Measurements from ENCODE around the gene CTNND2. TPM values are rescaled to one million over a fixed set of nuclear protein-coding genes. Genes with fewer than 3 reads are reported as not detected.

CTNND2 gene
- total RNA-seq, 1 donor from 2014 or later = not detected

GRCh38 chr5:11130131-11130530 is 774.1 kb downstream of the CTNND2 start:
- H3K27ac Mint-ChIP-seq = no peak overlapping the region
- no peak for DNase-seq (ENCODE audit: low spot score)
- H3K4me3 Mint-ChIP-seq (ENCODE audit: low read depth) = no peak overlapping the region
- H3K27me3 Mint-ChIP-seq (ENCODE audit: low read depth) = no peaks in the 10 kb centered on the region
- H3K4me1 Mint-ChIP-seq (ENCODE audit: low read depth) = no peaks in the 10 kb centered on the region
- no peaks in the 10 kb centered on the region for H3K9me3 Mint-ChIP-seq
- intact Hi-C loops (cut with micrococcal nuclease) = no loop called here
- no peaks in the 10 kb centered on the region for H3K36me3 Mint-ChIP-seq (ENCODE audit: low read depth)

- Mint-ChIP-seq H3K4me3 (ENCODE audit: low read depth) (no peak overlapping the region), H3K36me3 (ENCODE audit: low read depth) (no peaks in the 10 kb centered on the region), H3K27me3 (ENCODE audit: low read depth) (no peaks in the 10 kb centered on the region), H3K27ac (no peak overlapping the region), H3K4me1 (ENCODE audit: low read depth) (no peaks in the 10 kb centered on the region), H3K9me3 (no peaks in the 10 kb centered on the region)
- intact Hi-C loops (cut with micrococcal nuclease) = no loop called here
- no peak for DNase-seq (ENCODE audit: low spot score)
Measured at GRCh38 chr5:11128021-11128420, 776.2 kb downstream of the CTNND2 start.

DNA sequence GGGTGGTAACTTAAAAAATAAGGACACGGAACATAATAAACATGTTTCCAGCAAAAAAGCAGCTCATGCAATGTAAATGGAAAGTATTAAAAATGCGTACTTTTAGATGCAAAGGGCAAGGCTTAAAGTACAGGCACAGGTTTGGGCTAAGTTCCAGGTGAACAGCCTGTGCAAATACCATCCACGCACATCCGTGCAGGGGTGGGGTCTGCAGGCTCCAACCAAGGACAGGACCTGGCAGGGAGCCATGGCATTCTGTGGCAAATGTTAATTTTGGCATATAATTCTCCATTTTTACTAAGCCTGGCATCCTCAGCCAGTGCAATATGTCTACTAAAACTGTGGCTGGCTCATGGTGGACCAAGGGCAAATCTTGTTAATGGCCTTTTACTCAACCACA is 777.4 kb downstream of the CTNND2 start:
- Mint-ChIP-seq H3K4me3 (ENCODE audit: low read depth) (no peak overlapping the region), H3K4me1 (ENCODE audit: low read depth) (no peaks in the 10 kb centered on the region), H3K9me3 (no peaks in the 10 kb centered on the region), H3K27ac (no peak overlapping the region), H3K27me3 (ENCODE audit: low read depth) (no peaks in the 10 kb centered on the region), H3K36me3 (ENCODE audit: low read depth) (no peaks in the 10 kb centered on the region)
- intact Hi-C loops (cut with micrococcal nuclease) = no loop called here
- no peak for DNase-seq (ENCODE audit: low spot score)

GRCh38 chr5:11121885-11122284 is 782.4 kb downstream of the CTNND2 start:
- H3K4me3 Mint-ChIP-seq (ENCODE audit: low read depth) = no peak overlapping the region
- no peaks in the 10 kb centered on the region for H3K4me1 Mint-ChIP-seq (ENCODE audit: low read depth)
- no peaks in the 10 kb centered on the region for H3K27me3 Mint-ChIP-seq (ENCODE audit: low read depth)
- no peaks in the 10 kb centered on the region for H3K9me3 Mint-ChIP-seq
- H3K36me3 Mint-ChIP-seq (ENCODE audit: low read depth) = no peaks in the 10 kb centered on the region
- H3K27ac Mint-ChIP-seq = no peak overlapping the region
- intact Hi-C loops (cut with micrococcal nuclease) = no loop called here
- DNase-seq (ENCODE audit: low spot score) = no peak

DNA sequence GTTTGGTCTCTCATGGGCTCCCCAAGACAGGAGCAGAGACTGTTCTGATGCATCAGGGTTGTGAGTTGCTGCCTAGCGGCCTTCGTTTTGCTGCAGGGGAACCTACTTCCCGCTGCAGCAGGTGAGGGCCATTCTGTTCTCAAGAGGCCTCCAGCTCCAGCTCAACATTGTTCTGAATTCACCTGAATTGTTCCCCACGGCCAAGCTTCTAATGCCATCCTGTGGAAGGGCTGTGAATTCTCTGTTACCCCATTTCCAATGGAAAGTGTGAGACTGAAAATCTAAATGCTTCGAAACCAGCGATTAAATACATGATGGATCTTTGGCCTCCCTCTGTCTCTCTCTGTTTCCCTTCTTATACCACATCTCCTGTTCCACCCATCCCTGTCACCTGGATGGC is 794.1 kb downstream of the CTNND2 start:
- H3K4me1 Mint-ChIP-seq (ENCODE audit: low read depth) = no peaks in the 10 kb centered on the region
- no peak overlapping the region for H3K27ac Mint-ChIP-seq
- DNase-seq (ENCODE audit: low spot score) = no peak
- no peaks in the 10 kb centered on the region for H3K9me3 Mint-ChIP-seq
- no peaks in the 10 kb centered on the region for H3K27me3 Mint-ChIP-seq (ENCODE audit: low read depth)
- no peak overlapping the region for H3K4me3 Mint-ChIP-seq (ENCODE audit: low read depth)
- intact Hi-C loops (cut with micrococcal nuclease) = no loop called here
- H3K36me3 Mint-ChIP-seq (ENCODE audit: low read depth) = no peaks in the 10 kb centered on the region

GRCh38 chr5:11105696-11106095 is 798.5 kb downstream of the CTNND2 start:
- DNase-seq (ENCODE audit: low spot score) = no peak

GRCh38 chr5:11104651-11105112 is 799.6 kb downstream of the CTNND2 start:
- no peaks in the 10 kb centered on the region for H3K9me3 Mint-ChIP-seq
- intact Hi-C loops (cut with micrococcal nuclease) = no loop called here
- no peaks in the 10 kb centered on the region for H3K4me1 Mint-ChIP-seq (ENCODE audit: low read depth)
- no peaks in the 10 kb centered on the region for H3K36me3 Mint-ChIP-seq (ENCODE audit: low read depth)
- no peaks in the 10 kb centered on the region for H3K27me3 Mint-ChIP-seq (ENCODE audit: low read depth)
- H3K27ac Mint-ChIP-seq = no peak overlapping the region
- no peak overlapping the region for H3K4me3 Mint-ChIP-seq (ENCODE audit: low read depth)
- DNase-seq (ENCODE audit: low spot score) = no peak

More at GRCh38 chr5:11105696-11106095, 798.5 kb downstream of the CTNND2 start:
- Mint-ChIP-seq H3K27ac (no peak overlapping the region), H3K4me3 (ENCODE audit: low read depth) (no peak overlapping the region), H3K9me3 (no peaks in the 10 kb centered on the region), H3K27me3 (ENCODE audit: low read depth) (no peaks in the 10 kb centered on the region), H3K4me1 (ENCODE audit: low read depth) (no peaks in the 10 kb centered on the region), H3K36me3 (ENCODE audit: low read depth) (no peaks in the 10 kb centered on the region)
- intact Hi-C loops (cut with micrococcal nuclease) = no loop called here

- intact Hi-C loops (cut with micrococcal nuclease) = no loop called here
- H3K4me3 Mint-ChIP-seq (ENCODE audit: low read depth) = no peak overlapping the region
Measured at GRCh38 chr5:11104210-11104609, 800.0 kb downstream of the CTNND2 start.

DNA sequence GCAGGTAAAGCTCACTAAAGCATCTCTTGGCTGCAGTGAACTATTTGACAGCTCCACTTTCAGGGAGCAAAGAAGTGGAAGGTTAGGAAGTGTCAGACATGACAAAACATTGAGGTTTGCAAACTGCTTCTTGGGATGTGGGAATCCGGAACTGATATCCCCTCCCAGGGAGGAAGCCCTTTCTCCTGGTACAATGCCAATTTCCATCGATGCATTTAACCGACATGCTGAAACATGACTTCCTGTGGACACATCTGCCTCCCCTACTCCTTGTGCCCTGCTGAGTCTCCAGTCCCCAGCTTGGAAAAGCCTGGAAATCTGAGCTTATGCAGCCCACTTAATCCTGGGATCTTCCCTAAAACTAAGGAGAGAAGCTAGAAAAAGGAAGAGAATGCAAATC is 820.1 kb downstream of the CTNND2 start:
- no peak for DNase-seq (ENCODE audit: low spot score)
- intact Hi-C loops (cut with micrococcal nuclease) = no loop called here
- H3K36me3 Mint-ChIP-seq (ENCODE audit: low read depth) = no peaks in the 10 kb centered on the region
- H3K4me1 Mint-ChIP-seq (ENCODE audit: low read depth) = no peaks in the 10 kb centered on the region
- no peak overlapping the region for H3K27ac Mint-ChIP-seq
- no peaks in the 10 kb centered on the region for H3K9me3 Mint-ChIP-seq
- H3K4me3 Mint-ChIP-seq (ENCODE audit: low read depth) = no peak overlapping the region
- no peaks in the 10 kb centered on the region for H3K27me3 Mint-ChIP-seq (ENCODE audit: low read depth)

More at GRCh38 chr5:11104210-11104609, 800.0 kb downstream of the CTNND2 start:
- no peaks in the 10 kb centered on the region for H3K27me3 Mint-ChIP-seq (ENCODE audit: low read depth)
- H3K27ac Mint-ChIP-seq = no peak overlapping the region
- DNase-seq (ENCODE audit: low spot score) = no peak
- no peaks in the 10 kb centered on the region for H3K4me1 Mint-ChIP-seq (ENCODE audit: low read depth)
- H3K36me3 Mint-ChIP-seq (ENCODE audit: low read depth) = no peaks in the 10 kb centered on the region
- H3K9me3 Mint-ChIP-seq = no peaks in the 10 kb centered on the region

- no peaks in the 10 kb centered on the region for H3K27me3 Mint-ChIP-seq (ENCODE audit: low read depth)
- H3K36me3 Mint-ChIP-seq (ENCODE audit: low read depth) = no peaks in the 10 kb centered on the region
- no peak for DNase-seq (ENCODE audit: low spot score)
- no peak overlapping the region for H3K4me3 Mint-ChIP-seq (ENCODE audit: low read depth)
- no peaks in the 10 kb centered on the region for H3K4me1 Mint-ChIP-seq (ENCODE audit: low read depth)
- no peak overlapping the region for H3K27ac Mint-ChIP-seq
- intact Hi-C loops (cut with micrococcal nuclease) = no loop called here
- H3K9me3 Mint-ChIP-seq = no peaks in the 10 kb centered on the region
Measured at GRCh38 chr5:11082404-11082945, 821.8 kb downstream of the CTNND2 start.

DNA sequence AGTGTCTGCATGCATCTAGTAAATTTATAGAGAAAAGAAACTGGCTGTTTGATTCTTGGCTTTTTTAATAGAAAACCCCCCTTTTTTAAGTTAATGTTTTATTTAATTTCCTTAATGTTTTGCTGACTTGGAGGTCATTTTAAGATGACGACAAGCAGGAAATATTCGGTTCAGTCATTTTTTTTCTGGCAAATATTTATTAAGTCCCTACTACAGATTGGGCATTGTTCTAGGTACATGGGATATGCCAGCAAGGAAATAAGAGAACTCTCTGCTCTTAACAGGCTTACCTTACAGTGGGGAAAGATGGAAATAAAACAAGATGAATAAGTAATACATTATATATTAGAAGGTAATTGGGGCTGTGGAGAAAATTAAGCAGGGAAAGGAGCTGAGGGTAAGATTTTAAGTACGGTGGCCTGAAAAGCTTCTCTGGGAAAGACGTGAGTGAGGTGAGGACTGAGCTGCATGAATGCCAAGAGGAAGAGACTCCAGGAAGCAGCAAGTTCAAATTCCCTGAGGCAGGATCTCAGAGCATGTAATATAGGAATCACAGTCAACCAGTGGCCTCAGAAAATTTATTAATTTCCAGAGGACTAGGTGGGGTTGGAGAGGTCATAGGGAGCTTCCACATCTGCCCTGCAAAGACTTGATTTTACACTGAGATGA is 827.2 kb downstream of the CTNND2 start:
- Mint-ChIP-seq H3K27me3 (ENCODE audit: low read depth) (no peaks in the 10 kb centered on the region), H3K9me3 (no peaks in the 10 kb centered on the region), H3K27ac (no peak overlapping the region), H3K36me3 (ENCODE audit: low read depth) (no peaks in the 10 kb centered on the region), H3K4me1 (ENCODE audit: low read depth) (no peaks in the 10 kb centered on the region), H3K4me3 (ENCODE audit: low read depth) (no peak overlapping the region)
- DNase-seq (ENCODE audit: low spot score) = no peak
- intact Hi-C loops (cut with micrococcal nuclease) = no loop called here

DNA sequence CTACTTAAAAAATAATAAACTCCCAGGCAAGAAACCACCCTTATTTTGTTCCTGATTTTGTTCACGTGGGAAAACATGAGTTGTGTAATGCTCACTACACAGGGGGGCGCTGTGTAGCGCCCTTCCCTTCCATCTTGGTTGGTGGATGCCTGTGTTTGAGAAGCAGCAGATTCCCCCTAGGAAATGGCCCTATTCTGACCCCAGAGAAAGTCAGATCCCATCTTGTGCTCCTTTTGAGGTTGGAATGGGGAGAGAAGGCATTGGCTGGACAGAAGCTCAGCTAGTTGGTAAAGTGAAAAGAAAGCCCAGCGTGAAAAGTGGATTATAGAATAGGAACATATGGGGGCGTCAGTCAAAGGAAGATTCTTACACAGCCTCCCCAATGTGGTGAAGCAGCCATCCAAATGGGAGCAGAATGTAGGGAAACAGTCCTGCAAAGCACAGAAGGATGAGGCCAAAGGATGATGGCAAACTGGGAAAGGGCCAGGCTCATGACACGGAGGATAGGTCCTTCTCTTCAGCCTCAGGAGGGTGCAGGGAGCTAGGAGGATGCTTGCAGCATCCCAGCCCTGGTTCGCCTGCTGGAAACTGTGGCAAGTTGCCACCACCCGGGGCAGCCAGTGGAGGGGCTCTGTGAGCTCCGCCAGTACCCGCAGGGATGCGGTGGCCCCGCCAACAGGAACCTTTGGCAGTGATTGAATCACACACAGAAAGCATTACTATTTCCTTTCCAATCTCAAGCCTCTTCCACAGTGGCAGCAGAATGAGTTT is 829.0 kb downstream of the CTNND2 start:
- Mint-ChIP-seq H3K27ac (no peak overlapping the region), H3K4me1 (ENCODE audit: low read depth) (no peaks in the 10 kb centered on the region), H3K4me3 (ENCODE audit: low read depth) (no peak overlapping the region), H3K9me3 (no peaks in the 10 kb centered on the region), H3K27me3 (ENCODE audit: low read depth) (no peaks in the 10 kb centered on the region), H3K36me3 (ENCODE audit: low read depth) (no peaks in the 10 kb centered on the region)
- DNase-seq (ENCODE audit: low spot score) = no peak
- intact Hi-C loops (cut with micrococcal nuclease) = no loop called here

DNA sequence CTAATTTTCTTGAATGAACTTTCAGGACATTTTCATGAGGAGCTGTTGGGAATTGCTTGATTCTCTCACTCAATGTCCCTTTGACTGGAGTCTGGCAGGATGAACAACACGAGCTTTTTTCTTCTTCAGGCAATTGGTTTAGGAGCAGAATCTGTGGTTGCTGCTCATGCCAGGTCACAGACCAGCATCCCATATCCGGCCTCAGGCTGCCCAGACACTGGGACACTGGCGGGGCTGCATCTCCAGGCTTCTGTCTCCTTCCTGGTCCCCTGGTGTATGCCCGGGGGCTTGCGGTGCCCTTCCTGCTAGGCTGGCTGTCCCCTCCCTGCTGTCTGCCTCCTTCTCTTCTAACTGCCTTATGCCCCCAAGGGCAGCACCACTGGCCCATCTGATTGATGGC is 831.7 kb downstream of the CTNND2 start:
- no peak for DNase-seq (ENCODE audit: low spot score)
- Mint-ChIP-seq H3K4me3 (ENCODE audit: low read depth) (no peak overlapping the region), H3K27ac (no peak overlapping the region), H3K4me1 (ENCODE audit: low read depth) (no peaks in the 10 kb centered on the region), H3K9me3 (no peaks in the 10 kb centered on the region), H3K36me3 (ENCODE audit: low read depth) (no peaks in the 10 kb centered on the region), H3K27me3 (ENCODE audit: low read depth) (no peaks in the 10 kb centered on the region)
- intact Hi-C loops (cut with micrococcal nuclease) = no loop called here

Measured in activated T-helper 2 cell treated with anti-CD3 and anti-CD28 coated beads, Interferon-gamma antibody, Interleukin-2, Interleukin-4, amounts not matched to agents 10 μg/mL and 5 μg/mL and 100 μg/mL, durations not matched to agents 14 hours and 24 hours and 36 hours (primary cell).